NCI-H187 (cell line): Measurements from ENCODE around the gene FGF3.
"Not testable (repeated sequence)": the region's sequence is repeated elsewhere in the genome, so short reads cannot be mapped to it uniquely, and the experiment has no call there.

ENCODE experiments used
- DNase-seq, 2 experiments: peaks; one replicate each; lab custom pipeline; 2025; lab: John Stamatoyannopoulos, UW

Gene FGF3

GRCh38 chr11:69770540-69770939 is 48.7 kb downstream of the FGF3 start:
- DNase-seq = no peak

GRCh38 chr11:69765498-69765995 is 53.7 kb downstream of the FGF3 start:
- DNase-seq = no peak

GRCh38 chr11:69764918-69765317 is 54.3 kb downstream of the FGF3 start:
- DNase-seq = not testable (repeated sequence)

- DNase-seq = no peak
Measured at GRCh38 chr11:69760319-69760718, 58.9 kb downstream of the FGF3 start.
